ENCODE data around the gene SIRPB2. TPM values are rescaled to one million over a fixed set of nuclear protein-coding genes. Genes with fewer than 3 reads are reported as not detected.

SIRPB2 gene
- total RNA-seq, 1 experiment from 2014 or later: not detected

DNA sequence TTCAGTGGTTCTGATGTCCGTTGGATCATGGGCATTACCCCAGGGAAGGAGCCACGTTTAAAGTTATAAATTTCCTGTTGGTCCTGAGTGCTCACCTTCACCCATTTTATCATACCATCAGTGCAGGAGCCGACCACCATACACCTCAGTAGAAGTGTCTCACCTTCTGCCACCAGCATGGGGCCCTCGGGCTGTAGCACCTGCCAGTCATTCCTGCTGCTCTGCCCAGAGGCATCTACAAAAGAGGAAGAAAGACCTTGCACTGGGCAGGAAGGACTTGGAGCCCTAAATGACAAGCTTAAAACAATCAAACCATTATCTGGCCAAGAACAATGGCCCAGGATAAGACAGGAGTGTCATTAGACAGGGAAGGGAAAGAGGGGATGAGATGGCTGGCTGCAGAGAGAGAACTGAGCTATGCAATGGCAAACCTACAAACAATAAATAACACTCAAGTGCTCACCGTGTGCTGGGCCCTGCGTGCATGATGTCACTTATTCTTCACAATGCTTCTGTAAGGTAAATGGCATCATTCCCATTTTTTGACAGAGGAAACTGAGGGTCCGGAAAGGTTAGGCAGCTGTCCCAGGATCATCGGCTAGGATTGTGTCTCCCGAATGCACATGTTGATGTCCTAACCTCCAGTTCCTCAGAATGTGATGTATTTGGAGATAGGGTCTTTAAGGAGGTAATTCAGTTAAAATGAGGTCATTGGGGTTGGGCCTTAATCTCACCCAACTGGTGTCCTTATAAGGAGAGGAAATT is 11.2 kb downstream of the SIRPB2 start:
- H3K4me3 ChIP-seq: no peak overlapping the region
- no peaks in the 10 kb centered on the region for H3K36me3 ChIP-seq
- H3K9me3 ChIP-seq: no peaks in the 10 kb centered on the region
- no peak for DNase-seq
- no peaks in the 10 kb centered on the region for H3K27me3 ChIP-seq

DNA sequence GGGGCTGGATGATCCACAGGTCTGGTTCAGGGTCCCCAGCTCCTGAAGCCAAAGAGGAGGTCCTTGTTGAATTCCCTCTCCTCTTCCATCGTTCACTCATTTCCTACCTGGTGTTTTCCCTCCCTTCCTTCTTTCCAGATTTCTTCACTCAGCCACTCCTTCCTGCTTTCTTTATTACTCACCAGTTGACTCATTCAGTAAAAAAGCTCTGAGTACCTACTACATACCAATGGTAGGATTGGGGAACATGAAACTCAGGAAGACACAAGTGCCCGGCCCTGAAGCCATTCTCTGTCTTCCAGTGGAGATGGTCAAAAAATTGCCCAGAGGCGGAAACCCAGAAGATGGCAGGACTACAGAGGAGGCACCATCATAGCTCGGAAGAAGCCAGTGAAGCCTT is 12.7 kb downstream of the SIRPB2 start:
- Histone ChIP-seq H3K27me3 (no peaks in the 10 kb centered on the region), H3K9me3 (no peaks in the 10 kb centered on the region), H3K36me3 (no peaks in the 10 kb centered on the region), H3K4me3 (no peak overlapping the region)
- peak; percentile 14 for DNase-seq

DNA sequence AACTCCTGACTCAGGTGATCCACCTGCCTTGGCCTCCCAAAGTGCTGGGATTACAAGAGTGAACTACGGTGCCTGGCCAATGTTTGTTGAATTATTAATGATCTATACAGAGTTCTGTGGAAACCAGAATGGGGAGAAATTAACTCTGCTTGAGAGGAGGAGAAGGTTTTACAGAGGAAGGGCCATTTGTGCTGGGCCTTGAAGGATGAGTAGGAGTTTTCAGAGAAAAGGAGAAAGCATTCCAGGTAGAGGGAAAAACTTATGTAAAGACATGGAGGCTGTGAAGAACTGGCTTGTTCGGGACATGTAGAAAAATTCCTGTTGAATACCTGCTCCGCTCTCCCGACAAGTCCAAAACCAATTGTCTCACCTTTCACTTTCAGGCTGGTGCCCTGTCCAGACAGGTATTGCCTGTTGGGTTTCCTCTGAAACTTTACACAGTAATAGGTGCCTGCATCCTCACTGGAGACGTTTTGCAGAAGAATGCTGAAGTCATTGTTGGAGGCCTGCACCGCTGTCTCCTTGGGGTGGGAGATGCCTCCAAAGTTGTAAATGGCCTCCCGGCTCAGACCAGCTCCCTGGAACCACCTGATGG is 13.2 kb downstream of the SIRPB2 start:
- Histone ChIP-seq H3K9me3 (no peaks in the 10 kb centered on the region), H3K4me3 (no peak overlapping the region), H3K27me3 (no peaks in the 10 kb centered on the region), H3K36me3 (no peaks in the 10 kb centered on the region)
- DNase-seq: no peak

DNA sequence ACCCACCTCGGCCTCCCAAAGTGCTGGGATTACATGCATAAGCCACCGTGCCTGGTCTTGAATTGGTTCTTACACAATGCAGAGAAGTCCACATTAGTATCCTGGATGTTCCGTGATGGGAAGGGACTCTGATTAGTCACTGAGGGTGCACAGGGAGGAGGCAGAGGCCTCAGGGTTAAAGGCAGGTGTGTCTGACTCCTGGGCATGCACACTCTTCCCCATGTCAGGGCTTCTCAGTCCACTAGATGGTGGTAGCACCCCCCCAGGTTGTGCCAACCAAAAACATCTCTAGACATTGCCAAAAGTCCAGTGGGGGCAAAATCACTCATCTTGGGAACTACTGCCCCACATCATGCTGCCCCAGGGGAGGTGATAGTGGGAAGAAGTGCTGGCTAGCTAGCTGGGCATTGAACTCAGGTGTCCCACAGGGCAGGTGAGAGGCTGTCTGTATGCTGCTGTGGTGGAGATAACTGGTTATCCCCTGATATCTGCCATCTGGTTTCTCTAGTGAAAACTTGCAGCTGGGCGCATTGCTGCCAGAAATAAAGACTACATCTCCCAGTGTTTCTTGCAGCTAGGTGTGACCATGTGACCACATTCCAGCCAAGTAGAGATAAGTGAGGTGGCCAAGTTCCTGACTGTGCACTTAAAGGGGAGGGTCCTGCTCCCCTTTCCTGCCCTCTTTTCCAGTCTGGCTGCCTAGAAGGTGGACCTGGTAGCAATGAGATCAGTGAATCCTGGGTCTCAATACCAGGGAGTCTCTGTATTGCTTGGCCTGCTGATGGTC is 16.2 kb downstream of the SIRPB2 start:
- Histone ChIP-seq H3K9me3 (no peaks in the 10 kb centered on the region), H3K27me3 (no peaks in the 10 kb centered on the region), H3K36me3 (no peaks in the 10 kb centered on the region), H3K4me3 (no peak overlapping the region)
- DNase-seq: no peak

DNA sequence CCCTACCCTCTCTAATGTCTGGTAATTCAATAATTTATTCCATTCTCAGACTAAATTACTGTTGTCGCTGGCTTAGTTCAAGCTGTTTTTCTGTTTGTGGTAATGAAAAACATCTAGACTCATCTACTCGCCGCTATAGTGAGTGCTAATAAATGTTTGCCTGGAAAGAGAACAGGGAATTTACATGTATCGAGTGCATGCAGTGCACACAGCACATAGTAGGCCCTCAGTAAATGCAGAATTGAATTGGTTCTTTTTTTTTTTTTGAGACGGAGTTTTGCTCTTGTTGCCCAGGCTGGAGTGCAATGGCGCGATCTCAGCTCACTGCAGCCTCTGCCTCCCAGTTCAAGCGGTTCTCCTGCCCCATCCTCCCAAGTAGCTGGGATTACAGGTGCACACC is 16.9 kb downstream of the SIRPB2 start:
- no peaks in the 10 kb centered on the region for H3K9me3 ChIP-seq
- H3K36me3 ChIP-seq: no peaks in the 10 kb centered on the region
- H3K4me3 ChIP-seq: no peak overlapping the region
- no peaks in the 10 kb centered on the region for H3K27me3 ChIP-seq
- DNase-seq: no peak

DNA sequence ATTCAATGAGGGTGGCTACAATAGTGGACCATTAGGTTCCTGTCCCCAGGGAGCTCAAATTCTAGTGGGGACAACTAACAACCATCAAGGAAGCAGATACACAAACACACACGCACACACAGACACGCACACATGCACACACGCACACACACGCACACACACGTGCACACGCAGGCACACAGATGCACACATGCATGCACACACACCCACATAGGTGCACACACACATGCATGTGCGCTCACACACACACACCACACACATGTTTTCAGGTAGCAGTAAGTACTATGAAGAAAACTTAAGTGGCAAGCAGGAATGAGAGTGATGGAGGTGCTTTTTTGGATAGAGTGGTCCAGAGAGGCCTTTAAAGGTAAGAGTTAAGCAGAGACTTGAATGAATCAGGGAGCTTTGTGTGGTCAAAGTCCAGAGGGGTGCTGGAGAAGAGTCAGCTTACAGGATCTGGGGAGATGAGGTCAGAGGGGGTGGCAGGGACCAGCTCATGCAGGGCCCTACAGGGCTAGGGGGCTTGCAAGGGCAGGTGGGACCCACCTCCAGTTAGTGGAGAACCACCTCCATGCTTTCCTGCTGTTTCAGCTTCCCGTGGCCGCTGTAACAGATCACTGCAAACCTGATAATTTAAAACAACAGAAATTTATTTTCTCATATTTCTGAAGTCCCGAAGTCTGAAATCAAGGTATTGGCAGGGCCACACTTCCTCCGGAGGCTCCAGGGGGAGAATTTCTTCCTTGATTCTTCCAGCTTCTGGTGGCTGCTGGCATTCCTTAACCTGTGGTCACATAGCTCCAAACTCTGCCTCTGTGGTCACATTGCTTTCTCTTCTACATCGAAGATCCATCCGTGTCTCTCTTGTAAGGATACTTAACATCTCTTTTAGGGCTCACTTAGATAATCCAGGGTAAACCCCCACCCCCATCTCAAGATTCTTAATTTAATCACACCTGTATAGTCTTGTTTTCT is 17.7 kb downstream of the SIRPB2 start:
- no peaks in the 10 kb centered on the region for H3K27me3 ChIP-seq
- no peak for DNase-seq
- H3K9me3 ChIP-seq: no peaks in the 10 kb centered on the region
- H3K36me3 ChIP-seq: no peaks in the 10 kb centered on the region
- no peak overlapping the region for H3K4me3 ChIP-seq

DNA sequence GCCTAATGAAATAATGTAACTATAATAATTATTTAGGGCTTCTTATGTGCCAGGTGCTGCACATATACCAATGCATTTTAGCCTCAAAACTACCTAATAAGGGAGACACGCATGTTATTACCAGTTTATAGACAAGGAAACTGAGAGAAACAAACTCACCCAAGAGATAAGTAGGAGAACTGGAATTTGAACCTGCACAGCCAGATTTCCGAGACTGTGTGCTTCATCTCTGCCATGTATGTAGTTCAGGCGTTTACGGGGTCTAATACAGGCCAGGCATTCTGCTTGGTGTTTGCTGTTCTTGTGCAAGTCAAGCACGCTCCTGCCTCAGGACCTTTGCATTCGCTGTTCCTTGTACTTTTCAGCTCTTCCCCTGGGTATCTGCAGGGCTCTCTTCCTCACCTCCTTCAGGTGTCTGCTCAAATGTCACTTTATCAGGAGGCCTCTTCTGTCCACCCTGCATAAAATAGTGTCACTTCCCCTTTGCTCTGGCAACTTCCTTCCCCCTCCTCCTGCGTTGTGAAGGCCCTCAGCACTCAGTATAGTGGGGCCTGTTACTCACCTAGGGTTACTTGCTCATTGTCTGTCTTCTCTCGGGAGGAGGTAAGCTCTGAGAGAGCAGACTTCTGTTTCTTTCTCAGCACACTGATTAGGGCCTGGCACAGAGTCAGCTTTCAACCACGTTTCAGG is 18.5 kb downstream of the SIRPB2 start:
- H3K36me3 ChIP-seq: no peaks in the 10 kb centered on the region
- H3K4me3 ChIP-seq: no peak overlapping the region
- H3K9me3 ChIP-seq: no peaks in the 10 kb centered on the region
- DNase-seq: no peak
- no peaks in the 10 kb centered on the region for H3K27me3 ChIP-seq

DNA sequence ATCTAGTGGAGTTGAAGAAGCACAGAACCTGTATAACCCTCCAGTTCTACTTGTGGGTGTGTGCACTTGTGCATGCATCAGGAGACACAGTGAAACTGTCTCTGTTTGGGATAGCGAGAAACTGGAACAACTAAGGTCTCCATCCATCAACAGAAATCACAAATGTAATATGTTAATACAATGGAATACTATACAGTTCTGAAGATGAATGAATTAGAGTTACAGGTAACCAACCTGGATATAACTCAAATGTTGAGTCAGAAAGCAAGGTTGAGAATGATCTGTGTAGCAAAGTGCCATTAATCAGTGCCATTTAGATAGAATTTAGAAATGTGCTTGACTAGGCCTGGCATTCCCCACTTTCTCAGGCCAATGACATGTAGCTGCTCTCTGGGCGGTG is 20.0 kb downstream of the SIRPB2 start:
- DNase-seq: no peak
- H3K9me3 ChIP-seq: no peaks in the 10 kb centered on the region
- H3K27me3 ChIP-seq: no peaks in the 10 kb centered on the region
- H3K36me3 ChIP-seq: no peaks in the 10 kb centered on the region
- no peak overlapping the region for H3K4me3 ChIP-seq

DNA sequence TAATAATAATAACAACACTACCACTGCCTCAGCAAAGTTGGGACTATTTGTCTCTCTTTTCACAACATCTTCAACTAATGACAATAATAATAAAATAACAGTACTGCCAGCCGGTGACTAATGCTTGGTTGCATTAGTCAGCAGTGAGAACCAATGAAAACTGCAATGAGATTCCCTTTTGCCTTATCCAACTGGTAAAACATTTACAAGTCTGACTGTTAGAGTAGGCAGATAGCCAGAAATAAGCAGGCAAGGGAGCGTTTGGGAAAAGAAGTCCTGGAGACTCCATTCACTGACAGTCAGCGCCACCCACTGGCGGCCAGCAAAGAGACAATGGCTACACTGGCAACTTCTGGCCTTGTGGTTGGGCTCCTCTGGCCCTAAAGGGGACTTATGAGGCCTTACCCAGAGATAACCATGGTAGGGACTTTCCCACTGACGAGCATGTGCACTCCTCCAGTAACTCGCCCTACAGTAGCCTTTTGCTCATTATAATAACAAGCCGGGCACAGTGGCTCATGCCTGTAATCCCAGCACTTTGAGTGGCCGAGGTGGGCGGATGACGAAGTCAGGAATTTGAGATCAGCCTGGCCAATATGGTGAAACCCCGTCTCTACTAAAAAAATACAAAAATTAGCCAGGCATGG is 21.2 kb downstream of the SIRPB2 start:
- Histone ChIP-seq H3K36me3 (no peaks in the 10 kb centered on the region), H3K4me3 (no peak overlapping the region), H3K9me3 (no peaks in the 10 kb centered on the region), H3K27me3 (no peaks in the 10 kb centered on the region)
- peak; percentile 93 for DNase-seq

DNA sequence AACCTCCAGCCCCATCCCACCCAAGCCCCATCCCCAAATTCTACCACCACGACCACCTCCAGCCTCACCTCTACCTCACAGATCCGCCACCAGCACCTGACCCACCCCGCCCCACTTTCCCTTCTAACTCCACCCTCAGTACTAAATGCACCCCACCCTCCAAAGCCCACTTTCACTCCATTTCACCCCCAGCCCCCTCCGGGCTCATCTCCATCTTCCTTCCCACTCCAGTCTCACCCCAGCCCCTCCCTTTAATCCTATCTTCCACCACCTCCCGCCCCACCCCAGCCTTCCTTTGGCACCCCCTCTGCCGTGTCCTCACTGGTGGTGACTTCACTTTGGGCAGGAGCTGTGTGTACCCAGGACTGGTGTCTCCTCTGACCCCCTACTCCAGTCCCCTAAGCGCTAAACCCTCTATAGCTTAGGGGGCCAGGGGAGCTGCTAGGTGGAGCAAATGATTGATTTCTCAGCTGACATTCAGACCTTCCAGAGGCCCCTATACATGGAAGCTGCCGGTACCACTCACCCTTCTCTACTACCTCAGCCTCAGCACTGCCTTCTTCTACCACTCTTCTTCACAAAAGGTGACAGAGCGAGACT is 21.8 kb downstream of the SIRPB2 start:
- Histone ChIP-seq H3K27me3 (no peaks in the 10 kb centered on the region), H3K36me3 (no peaks in the 10 kb centered on the region), H3K4me3 (no peak overlapping the region), H3K9me3 (no peaks in the 10 kb centered on the region)
- DNase-seq: no peak

DNA sequence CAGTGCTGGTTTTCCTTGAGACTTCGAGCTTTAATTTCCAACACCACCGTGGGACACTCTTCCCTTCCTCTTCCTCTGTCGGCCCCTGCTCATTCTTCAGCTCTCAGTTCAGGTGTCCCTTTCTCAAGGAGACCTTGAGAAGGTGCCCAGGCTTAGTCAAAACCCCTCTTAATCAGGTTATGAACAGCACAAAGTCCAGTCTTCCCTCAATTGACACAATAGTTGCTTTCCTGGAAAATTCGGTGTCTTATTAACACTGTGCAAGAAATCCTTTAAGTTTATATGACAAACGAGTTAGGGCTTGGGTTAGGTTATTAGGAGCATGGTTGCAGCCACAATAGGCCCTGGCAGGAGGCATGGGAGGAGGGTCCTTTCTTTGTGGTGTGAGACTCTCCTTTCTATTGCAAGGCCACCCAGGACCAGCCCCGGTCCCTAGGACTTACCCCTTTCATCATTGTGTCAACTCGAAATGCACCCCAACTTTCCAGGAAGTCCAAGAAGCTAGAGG is 23.0 kb downstream of the SIRPB2 start:
- Histone ChIP-seq H3K9me3 (no peaks in the 10 kb centered on the region), H3K36me3 (peaks cover 7% of the 10 kb centered on the region), H3K4me3 (no peak overlapping the region), H3K27me3 (no peaks in the 10 kb centered on the region)
- no peak for DNase-seq

DNA sequence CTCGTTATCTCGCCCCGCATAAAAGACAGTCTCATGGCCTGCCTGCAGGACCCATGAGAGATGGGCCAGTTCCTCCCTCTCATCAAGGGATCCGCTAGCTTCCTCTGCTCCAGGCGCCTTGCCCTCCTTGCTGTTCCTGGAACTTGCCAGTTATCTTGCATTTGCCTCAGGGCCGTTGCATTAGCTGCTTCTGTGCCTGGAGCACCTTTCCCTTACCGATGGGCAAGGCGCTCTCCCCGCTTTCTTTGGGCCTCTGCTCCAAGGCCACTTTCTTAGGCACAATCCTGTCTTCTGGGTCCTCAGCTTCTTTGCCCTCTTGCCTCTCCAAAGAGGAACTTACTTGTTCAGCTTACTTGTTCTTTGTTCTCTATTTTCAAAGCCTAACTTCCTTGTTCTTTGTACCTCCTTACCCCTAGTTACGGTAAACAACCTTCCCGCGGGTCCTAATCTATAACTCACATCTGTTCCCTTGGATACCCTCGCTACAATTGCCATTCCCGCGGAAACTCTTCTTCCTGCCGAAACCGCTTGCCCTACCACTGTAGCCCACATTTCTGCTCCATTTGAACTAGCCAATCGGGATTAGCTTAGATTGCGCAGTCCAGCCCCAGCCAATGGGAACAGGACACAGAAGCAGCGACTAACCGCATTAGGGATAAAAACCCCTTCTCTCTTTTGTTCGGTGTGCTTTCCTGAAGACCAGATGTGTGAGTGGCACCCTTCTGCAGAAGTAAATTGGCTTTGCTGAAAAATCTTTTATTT is 23.7 kb downstream of the SIRPB2 start:
- DNase-seq: no peak
- Histone ChIP-seq H3K36me3 (peaks cover 8% of the 10 kb centered on the region), H3K27me3 (no peaks in the 10 kb centered on the region), H3K4me3 (no peak overlapping the region), H3K9me3 (no peaks in the 10 kb centered on the region)

DNA sequence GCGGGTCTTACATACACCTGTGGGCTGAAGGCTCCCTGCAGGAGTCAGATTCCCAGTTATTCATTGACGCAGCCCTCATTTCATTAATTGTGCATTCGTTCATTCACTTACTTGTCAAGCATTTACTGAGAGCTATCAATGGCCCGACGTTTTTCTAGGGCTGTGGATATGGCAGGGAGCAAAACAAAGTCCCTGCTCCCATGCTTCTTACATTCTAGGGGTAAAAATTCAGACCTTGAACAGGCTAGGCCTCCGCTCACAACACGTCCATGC is 24.2 kb downstream of the SIRPB2 start:
- no peak for DNase-seq
- no peaks in the 10 kb centered on the region for H3K27me3 ChIP-seq
- H3K4me3 ChIP-seq: no peak overlapping the region; the same call in 1 of the 2 replicates
- peaks cover 8% of the 10 kb centered on the region for H3K36me3 ChIP-seq
- H3K9me3 ChIP-seq: no peaks in the 10 kb centered on the region

DNA sequence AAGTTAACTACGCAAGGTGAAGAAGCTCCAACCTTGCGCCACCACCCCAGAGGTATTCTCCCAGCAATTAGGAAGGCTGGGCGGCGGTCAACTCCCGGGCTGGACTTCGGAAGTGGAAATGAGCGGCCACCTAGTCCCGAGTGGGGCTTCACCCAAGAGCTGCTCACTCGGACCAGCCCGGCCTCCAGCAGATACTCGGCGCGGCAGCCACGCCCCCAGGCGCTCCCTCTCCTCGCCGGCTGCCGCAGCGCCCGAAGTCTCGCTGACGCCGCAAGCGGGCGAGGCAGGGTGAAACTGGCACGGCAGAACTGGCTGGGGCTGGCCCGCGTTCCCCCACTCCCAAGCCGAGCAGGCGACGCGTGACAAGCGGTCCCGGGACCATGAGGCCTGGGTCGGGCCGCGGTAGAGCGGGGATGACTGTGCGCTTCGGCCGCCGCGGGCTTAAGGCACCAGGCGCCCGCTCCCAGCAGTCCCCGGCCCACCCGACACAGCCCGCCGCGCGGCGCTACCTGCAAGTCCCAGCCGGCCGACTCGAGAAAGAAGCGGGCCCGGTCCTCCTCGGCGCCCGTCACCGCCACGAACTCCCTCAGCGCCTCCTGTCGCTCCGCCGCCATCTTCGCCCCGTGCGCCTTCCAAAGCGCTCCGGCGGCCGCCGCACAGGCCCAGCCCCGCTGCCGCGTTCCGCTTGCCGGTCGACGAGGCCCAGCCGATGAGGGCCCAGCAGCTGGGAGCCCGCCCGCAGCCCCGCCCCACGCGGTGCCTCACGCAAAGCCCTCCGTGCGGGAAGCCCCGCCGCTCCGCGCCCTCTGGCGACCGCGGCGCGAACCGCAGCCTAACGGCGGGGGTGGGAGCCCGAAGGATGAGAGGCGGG is 24.8 kb downstream of the SIRPB2 start, which contains the start of gene NSFL1C:
Gene NSFL1C (minus strand): TSS at position 639 of the 871 bp plus-strand sequence. CDS start 25 bp downstream, at position 614.
- peaks cover 10% of the 10 kb centered on the region for H3K36me3 ChIP-seq
- no peaks in the 10 kb centered on the region for H3K9me3 ChIP-seq
- peak; percentile 92 for DNase-seq
- no peaks in the 10 kb centered on the region for H3K27me3 ChIP-seq
- H3K4me3 ChIP-seq: peak within 1 kb of the TSS; percentile 89
